ENCODE data around the gene DPP7.
"Not testable (repeated sequence)": the region's sequence is repeated elsewhere in the genome, so short reads cannot be mapped to it uniquely, and the experiment has no call there.

Gene DPP7

DNA sequence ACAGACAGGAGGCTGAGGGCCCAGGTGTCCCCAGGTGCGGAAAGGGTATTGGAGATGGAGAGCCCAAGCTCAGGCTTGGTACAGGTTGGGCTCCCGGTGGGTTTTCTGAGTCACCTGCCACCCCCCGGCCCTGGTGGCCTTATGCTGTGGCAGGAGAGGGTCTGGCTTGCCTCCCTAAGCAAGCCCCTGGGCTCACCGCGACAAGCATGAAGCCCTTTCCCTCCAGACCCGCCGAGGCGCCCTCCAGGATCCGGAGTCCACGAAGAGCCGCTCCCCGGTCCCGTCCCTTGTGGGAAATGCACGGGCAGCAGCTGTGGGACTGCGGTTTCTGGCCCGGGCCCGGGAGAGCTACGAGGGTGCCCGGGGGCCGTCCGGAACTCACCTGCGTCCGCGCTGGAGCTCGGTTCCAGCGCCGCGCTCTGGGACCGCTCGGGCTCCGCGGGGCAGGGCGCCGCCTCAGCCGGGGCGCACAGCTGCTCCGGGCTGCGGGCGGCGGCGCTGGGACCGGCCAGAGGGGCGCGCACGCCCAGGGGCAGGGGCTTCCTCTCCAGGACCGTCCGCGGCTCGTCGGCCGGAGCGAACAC is 44.9 kb downstream of the DPP7 start:
- no peak for DNase-seq

DNA sequence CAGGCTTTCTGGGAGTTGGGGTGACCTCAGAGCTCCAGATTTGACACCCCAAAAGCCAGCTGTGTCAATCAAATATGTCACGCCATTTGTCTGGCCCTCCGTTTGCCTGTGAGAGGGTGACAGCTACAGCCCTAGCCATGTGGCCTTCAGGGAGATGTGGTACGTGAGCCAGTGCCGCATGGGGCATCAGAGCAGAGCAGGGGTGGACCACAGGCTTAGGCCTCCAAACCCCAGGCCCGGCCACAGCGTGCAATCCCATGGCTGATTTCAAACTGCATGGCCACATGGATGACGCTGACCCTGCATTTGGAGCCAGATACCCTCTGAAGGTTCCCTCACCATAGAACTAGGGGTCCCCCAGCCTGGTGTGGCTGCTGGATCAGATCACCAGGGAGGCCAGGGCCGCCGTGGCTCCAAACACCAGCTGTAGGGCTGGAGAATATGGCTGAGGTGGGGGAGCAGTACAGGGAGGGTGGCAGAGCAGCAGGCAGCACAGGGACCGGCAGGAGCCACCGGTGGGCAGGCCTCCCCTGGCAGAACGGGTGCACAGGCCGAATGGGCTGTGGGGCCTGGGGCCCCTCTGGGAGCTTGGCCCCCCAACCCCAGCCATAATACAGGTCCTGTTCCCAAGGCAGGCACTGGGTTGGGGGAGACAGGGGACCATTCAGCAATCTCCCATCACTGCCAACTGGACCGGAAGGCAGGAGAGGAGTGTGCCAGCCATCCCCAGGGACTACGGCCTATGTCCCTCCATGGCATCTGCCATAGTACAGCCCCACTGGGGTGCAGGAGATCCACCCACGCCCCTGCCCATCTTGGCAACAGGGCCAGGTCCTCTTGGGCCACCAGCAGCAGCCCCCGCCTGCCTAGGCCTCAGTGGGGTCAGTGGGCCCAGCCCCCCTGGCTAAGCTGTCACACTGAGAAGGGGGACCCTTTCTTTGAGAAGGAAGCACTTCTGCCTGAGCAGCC is 45.7 kb downstream of the DPP7 start:
- DNase-seq: no peak

- DNase-seq: peak; percentile 87
Observed at GRCh38 chr9:137067860-137068538, 46.5 kb downstream of the DPP7 start.

DNA sequence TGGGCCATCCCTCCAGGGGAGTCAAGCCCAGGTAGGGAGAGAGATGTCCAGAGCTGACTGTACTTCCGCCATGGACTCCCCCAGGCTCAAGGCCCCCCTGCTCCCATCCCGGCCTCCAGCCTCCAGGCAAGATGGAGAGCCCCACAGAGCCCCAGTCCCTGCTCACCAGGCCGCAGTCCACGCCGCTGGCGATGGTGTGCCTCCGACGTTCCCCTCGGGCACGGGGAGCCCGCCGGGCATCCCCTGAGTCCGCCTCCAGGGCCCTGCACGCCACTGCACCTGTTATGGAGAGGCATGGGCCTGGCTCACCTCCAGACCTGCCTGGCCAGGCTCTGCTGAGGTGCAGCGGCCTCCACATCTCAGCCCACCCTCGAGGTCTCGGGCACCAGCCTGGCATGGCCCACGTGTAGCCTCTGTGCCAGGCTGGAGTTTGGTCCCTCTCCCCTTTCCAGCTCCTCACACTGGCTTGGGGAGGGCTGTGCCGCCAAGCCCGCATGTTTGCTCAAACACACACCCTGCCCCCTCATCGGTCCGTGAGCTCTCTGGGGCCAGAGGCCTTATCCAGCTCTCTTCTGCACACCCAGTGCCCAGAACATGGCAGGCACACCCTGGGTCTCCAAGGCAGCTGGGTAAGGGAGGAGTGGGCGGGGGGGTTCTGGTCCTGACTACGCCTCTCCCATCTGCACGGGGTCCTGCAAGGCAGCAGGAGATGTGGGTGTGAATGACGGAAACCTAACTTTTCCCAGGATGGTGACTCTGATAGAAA is 48.3 kb downstream of the DPP7 start:
- DNase-seq: no peak

GRCh38 chr9:137065336-137065967 is 49.1 kb downstream of the DPP7 start:
- DNase-seq: no peak

DNA sequence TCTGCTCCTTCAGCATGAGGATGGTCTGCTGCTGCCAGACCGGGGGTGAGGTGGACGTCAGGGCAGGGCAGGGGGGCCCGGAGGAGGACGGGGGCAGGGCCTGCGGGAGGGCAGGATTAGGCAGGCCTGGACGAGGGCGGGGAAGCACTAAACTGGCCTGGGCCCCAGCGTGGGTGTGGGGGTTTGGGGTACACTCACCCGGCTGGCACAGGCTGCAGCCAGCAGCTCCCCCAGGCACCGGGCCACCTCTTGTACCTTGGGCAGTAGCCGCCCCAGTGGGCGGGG is 49.7 kb downstream of the DPP7 start:
- no peak for DNase-seq

DNA sequence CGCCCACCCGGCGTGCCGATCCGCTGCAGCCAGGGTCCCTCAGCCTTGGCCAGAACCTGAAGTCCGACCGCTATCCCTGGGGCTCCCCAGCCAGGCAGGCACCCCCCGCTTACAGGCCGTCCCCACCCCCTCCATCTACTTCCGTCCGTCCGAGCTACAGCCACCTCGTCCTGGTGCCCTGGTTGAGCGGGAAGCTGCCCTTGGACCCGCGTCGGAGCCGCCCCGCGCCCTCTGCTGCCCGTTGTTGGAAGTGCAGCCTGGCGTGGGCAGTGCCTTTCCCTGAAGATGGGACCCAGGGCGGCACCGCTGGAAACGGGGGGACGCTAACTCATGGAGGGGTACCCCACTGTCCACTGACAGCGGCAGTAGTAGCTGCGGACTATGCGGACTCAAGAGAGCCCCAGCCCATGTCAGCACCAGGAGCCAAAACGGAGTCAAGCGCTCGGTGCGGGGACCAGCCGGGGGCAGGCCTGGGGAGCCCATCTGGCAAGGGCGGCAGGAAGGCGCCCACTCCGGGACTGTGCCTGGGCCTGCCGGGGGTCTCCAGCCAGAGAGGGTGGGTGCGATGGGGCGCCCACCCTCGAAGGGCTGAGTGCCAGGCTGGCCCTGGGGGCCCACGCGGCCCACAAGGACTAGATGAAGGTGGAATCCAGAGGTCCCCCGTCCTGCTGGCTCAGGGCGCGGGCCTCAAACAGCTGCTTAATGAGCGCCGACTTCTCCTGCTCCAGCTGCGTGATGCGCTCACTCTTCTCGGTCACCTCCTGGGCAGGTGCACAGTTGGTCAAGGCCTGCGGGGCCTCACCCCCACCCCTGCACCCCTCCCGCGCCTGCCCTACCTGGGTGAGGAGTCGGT is 50.3 kb downstream of the DPP7 start:
- DNase-seq: peak; percentile 45

DNA sequence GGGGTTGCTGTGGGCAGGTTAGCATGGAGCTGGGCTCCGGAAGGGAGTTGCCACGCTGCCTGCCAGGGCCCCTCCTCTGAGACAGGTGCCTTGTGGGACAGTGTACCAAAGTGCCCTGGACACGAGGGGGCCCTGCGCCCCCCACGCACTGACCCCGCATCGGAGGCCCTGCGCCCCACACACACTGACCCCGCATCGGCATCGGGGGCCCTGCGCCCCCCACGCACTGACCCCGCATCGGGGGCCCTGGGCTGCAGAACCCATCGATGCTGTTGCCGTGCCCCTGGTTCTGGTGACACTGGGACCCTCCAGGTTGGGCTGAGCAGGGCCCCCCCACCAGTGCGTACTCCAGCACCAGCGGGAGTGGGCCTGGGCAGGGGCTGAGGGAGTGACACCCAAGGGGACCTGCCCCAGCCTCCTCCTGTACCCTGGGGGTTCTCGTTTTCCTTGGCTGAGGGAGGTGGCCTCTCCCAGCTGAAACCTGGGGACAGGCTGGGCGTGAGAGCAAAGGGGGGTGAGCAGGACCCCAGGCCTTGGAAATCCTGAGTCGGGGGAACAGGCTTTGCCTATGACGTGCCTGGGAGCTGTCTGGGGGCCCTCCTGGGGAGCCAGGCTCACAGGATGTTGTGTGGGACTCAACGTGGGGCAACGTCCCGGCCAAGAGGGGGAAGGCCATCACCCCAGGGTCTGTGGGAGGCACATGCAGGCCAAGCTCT is 51.1 kb downstream of the DPP7 start:
- DNase-seq: no peak

DNA sequence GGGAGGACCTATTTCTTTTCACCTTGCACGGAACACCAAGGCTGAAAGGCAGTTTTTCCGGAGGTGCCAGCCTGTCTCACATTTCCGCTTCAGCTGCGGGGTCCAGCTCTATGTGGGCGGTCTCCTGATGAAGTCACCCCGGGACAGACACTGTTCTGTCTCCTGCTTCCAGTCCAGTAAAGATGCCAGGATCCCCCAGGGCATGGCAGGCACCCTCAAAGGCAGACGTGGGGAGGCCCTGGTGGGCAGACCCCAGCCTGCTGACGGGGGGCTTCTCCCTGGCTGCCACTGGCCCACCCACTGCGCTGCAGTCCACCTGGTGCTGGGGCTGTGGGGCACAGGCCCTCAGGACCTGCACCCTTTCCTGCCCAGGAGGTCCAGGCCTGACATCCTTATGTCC is 51.7 kb downstream of the DPP7 start:
- not testable (repeated sequence) for DNase-seq

- DNase-seq: no peak
Observed at GRCh38 chr9:137062384-137062783, 52.1 kb downstream of the DPP7 start.

Measured in CD4-positive, alpha-beta T cell treated with Interleukin-4 for 4 hours (primary cell).